D721Med (cell line): ENCODE measurements around the gene TIMP3.

ENCODE experiments used
- DNase-seq: peaks from one replicate; pipeline ENCODE4 v3.0.0; 2011; ENCODE audit warnings: low spot score; ENCODE audit not compliant: insufficient read length
- FAIRE-seq: peaks from 2 replicates; lab custom pipeline; 2011; peaks lifted over from hg19 to GRCh38; lab: Jason Lieb, UNC
- CTCF ChIP-seq: IDR thresholded peaks from 2 replicates; pipeline ENCODE4 v1.5.1; 2012; ENCODE audit warnings: mild to moderate bottlenecking, control low read depth; ENCODE audit not compliant: insufficient read depth; ENCODE audit errors: missing control alignments

Gene TIMP3

GRCh38 chr22:32830957-32831356, 29.5 kb downstream of the TIMP3 start:
- DNase-seq = no peak
- no peak for FAIRE-seq
- TF ChIP-seq CTCF = no peak

GRCh38 chr22:32831584-32831983, 30.1 kb downstream of the TIMP3 start:
- FAIRE-seq (no peak), DNase-seq (no peak)
- no peak for TF ChIP-seq CTCF

- no peak for TF ChIP-seq CTCF
- FAIRE-seq (no peak), DNase-seq (no peak)
Measured at GRCh38 chr22:32832174-32832573, 30.7 kb downstream of the TIMP3 start.

GRCh38 chr22:32836280-32837123, 35.0 kb downstream of the TIMP3 start:
- DNase-seq = no peak
- no peak for FAIRE-seq
- TF ChIP-seq CTCF = peak; percentile 30

- no peak for TF ChIP-seq CTCF
- FAIRE-seq = no peak
- no peak for DNase-seq
Measured at GRCh38 chr22:32837142-32837541, 35.6 kb downstream of the TIMP3 start.

- TF ChIP-seq CTCF = no peak
- FAIRE-seq (no peak), DNase-seq (no peak)
Measured at GRCh38 chr22:32837803-32838202, 36.3 kb downstream of the TIMP3 start.
